Mucosa of stomach (tissue), 1 donor: ENCODE data around the gene EMP3.

Source experiments
- H3K27me3 ChIP-seq: one replicate; pipeline ENCODE4 v1.7.0; 2013; ENCODE audit warnings: mild to moderate bottlenecking, low read length; ENCODE audit not compliant: control insufficient read depth, insufficient read depth
- H3K36me3 ChIP-seq: one replicate; pipeline ENCODE4 v1.7.0; 2013; ENCODE audit warnings: low read length; ENCODE audit not compliant: control insufficient read depth, insufficient read depth
- H3K4me1 ChIP-seq: one replicate; pipeline ENCODE4 v1.7.0; 2013; ENCODE audit warnings: mild to moderate bottlenecking, low read length; ENCODE audit not compliant: control insufficient read depth, insufficient read depth
- H3K4me3 ChIP-seq: one replicate; pipeline ENCODE4 v1.7.0; 2013; ENCODE audit warnings: low read length
- H3K9ac ChIP-seq: one replicate; pipeline ENCODE4 v1.7.0; 2013; ENCODE audit warnings: mild to moderate bottlenecking, low read length, moderate library complexity
- H3K9me3 ChIP-seq: one replicate; pipeline ENCODE4 v1.7.0; 2013; ENCODE audit warnings: mild to moderate bottlenecking, low read length, moderate library complexity; ENCODE audit not compliant: control insufficient read depth
- donor health status: Pancreatic carcinoma.

EMP3 gene

GRCh38 chr19:48355365-48355954 is 30.1 kb downstream of the EMP3 start:
- H3K27me3 ChIP-seq, result no peaks in the 10 kb centered on the region

GRCh38 chr19:48359123-48359522 is 33.8 kb downstream of the EMP3 start:
- Histone ChIP-seq H3K9me3 (no peaks in the 10 kb centered on the region), H3K9ac (no peak overlapping the region), H3K36me3 (no peaks in the 10 kb centered on the region), H3K4me1 (peaks cover 12% of the 10 kb centered on the region), H3K27me3 (no peaks in the 10 kb centered on the region), H3K4me3 (no peak overlapping the region)

More at GRCh38 chr19:48355365-48355954, 30.1 kb downstream of the EMP3 start:
- H3K9me3 ChIP-seq, result no peaks in the 10 kb centered on the region
- no peak overlapping the region for H3K4me3 ChIP-seq
- H3K9ac ChIP-seq, result no peak overlapping the region
- H3K36me3 ChIP-seq, result no peaks in the 10 kb centered on the region
- no peaks in the 10 kb centered on the region for H3K4me1 ChIP-seq

GRCh38 chr19:48361912-48362311 is 36.6 kb downstream of the EMP3 start:
- H3K9ac ChIP-seq, result no peak overlapping the region
- H3K4me1 ChIP-seq, result peaks cover 19% of the 10 kb centered on the region
- H3K27me3 ChIP-seq, result no peaks in the 10 kb centered on the region
- no peaks in the 10 kb centered on the region for H3K36me3 ChIP-seq
- no peak overlapping the region for H3K4me3 ChIP-seq
- no peaks in the 10 kb centered on the region for H3K9me3 ChIP-seq

- Histone ChIP-seq H3K27me3 (no peaks in the 10 kb centered on the region), H3K9me3 (no peaks in the 10 kb centered on the region), H3K4me3 (peak overlapping the region; percentile 70), H3K9ac (peak overlapping the region; percentile 91), H3K36me3 (no peaks in the 10 kb centered on the region), H3K4me1 (peaks cover 19% of the 10 kb centered on the region)
Observed at GRCh38 chr19:48362716-48363499, 37.6 kb downstream of the EMP3 start.

- peak overlapping the region; percentile 70 for H3K4me3 ChIP-seq
- H3K27me3 ChIP-seq, result no peaks in the 10 kb centered on the region
- no peaks in the 10 kb centered on the region for H3K9me3 ChIP-seq
- H3K36me3 ChIP-seq, result no peaks in the 10 kb centered on the region
- peak overlapping the region; percentile 91 for H3K9ac ChIP-seq
- H3K4me1 ChIP-seq, result peaks cover 20% of the 10 kb centered on the region
Observed at GRCh38 chr19:48363500-48363809, 38.1 kb downstream of the EMP3 start.

GRCh38 chr19:48363810-48364597 is 38.7 kb downstream of the EMP3 start, which contains the start of the genes SYNGR4 and TMEM143:
Gene SYNGR4 (plus strand): TSS chr19:48364367. CDS start chr19:48365843, 1,476 bp downstream.
Gene TMEM143 (minus strand): TSS chr19:48363940. CDS start chr19:48363920, 20 bp downstream.
- peak within 1 kb of the TSS; percentile 91 for H3K9ac ChIP-seq
- peaks cover 25% of the 10 kb centered on the region for H3K4me1 ChIP-seq
- no peaks in the 10 kb centered on the region for H3K9me3 ChIP-seq
- H3K4me3 ChIP-seq, result peak within 1 kb of the TSS; percentile 70
- no peaks in the 10 kb centered on the region for H3K27me3 ChIP-seq
- no peaks in the 10 kb centered on the region for H3K36me3 ChIP-seq

GRCh38 chr19:48364598-48365348 is 39.4 kb downstream of the EMP3 start:
- Histone ChIP-seq H3K4me1 (peaks cover 29% of the 10 kb centered on the region), H3K4me3 (peak overlapping the region; percentile 41), H3K9ac (peak overlapping the region; percentile 68), H3K9me3 (no peaks in the 10 kb centered on the region), H3K27me3 (no peaks in the 10 kb centered on the region), H3K36me3 (no peaks in the 10 kb centered on the region)

- Histone ChIP-seq H3K27me3 (no peaks in the 10 kb centered on the region), H3K4me1 (peaks cover 29% of the 10 kb centered on the region), H3K9ac (no peak overlapping the region), H3K36me3 (no peaks in the 10 kb centered on the region), H3K9me3 (no peaks in the 10 kb centered on the region), H3K4me3 (no peak overlapping the region)
Observed at GRCh38 chr19:48365602-48366001, 40.2 kb downstream of the EMP3 start.

- Histone ChIP-seq H3K9me3 (no peaks in the 10 kb centered on the region), H3K36me3 (no peaks in the 10 kb centered on the region), H3K4me1 (peaks cover 25% of the 10 kb centered on the region)
Observed at GRCh38 chr19:48367855-48368254, 42.5 kb downstream of the EMP3 start.

GRCh38 chr19:48368936-48369335 is 43.6 kb downstream of the EMP3 start:
- H3K9ac ChIP-seq, result no peak overlapping the region
- no peaks in the 10 kb centered on the region for H3K36me3 ChIP-seq
- no peaks in the 10 kb centered on the region for H3K27me3 ChIP-seq
- peaks cover 16% of the 10 kb centered on the region for H3K4me1 ChIP-seq
- H3K9me3 ChIP-seq, result no peaks in the 10 kb centered on the region
- no peak overlapping the region for H3K4me3 ChIP-seq

More at GRCh38 chr19:48367855-48368254, 42.5 kb downstream of the EMP3 start:
- H3K4me3 ChIP-seq, result no peak overlapping the region
- H3K27me3 ChIP-seq, result no peaks in the 10 kb centered on the region
- H3K9ac ChIP-seq, result no peak overlapping the region

GRCh38 chr19:48370955-48371354 is 45.6 kb downstream of the EMP3 start:
- Histone ChIP-seq H3K36me3 (no peaks in the 10 kb centered on the region), H3K27me3 (no peaks in the 10 kb centered on the region), H3K4me1 (peaks cover 10% of the 10 kb centered on the region), H3K9me3 (no peaks in the 10 kb centered on the region), H3K9ac (no peak overlapping the region), H3K4me3 (no peak overlapping the region)
